ENCODE data around the gene TRAK1.
"Not testable (repeated sequence)": the region's sequence is repeated elsewhere in the genome, so short reads cannot be mapped to it uniquely, and the experiment has no call there.

Gene TRAK1

GRCh38 chr3:42090973-42091731 is at the start of gene TRAK1:
TSS of gene TRAK1 (plus strand) at chr3:42091357. CDS start at chr3:42091470, 113 bp downstream.
- no peak for DNase-seq (ENCODE audit: low read depth in 2 of 2)

- DNase-seq (ENCODE audit: low read depth in 2 of 2), result no peak
Observed at GRCh38 chr3:42042747-42043098, 48.4 kb upstream of the TRAK1 start.

GRCh38 chr3:42043099-42043813 is 47.9 kb upstream of the TRAK1 start:
- no peak for DNase-seq (ENCODE audit: low read depth in 2 of 2)

DNA sequence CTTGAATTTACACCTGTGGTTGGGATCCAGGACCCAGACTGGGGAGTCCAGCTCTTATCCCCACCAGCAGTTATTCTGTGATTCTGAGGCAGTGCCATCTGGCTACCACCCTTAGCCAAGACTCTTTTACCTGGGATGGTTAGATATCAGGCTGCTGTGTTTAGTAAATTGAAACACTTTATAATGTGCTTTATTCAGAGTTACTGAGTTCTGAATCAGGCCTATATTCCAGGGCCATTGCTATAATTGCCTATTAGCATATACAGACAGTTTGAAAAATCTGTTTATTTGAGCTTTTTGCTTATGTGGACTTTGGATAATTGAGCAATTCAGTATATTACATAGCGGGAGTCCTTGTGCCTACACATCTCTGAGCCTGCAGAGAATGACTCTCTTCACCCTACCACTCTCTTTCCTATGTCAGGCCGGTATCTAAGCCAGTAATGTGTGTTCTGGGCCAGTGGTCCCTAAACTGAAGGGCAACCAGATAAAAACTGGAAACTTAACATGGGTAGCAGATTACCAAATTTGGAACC is 45.4 kb upstream of the TRAK1 start:
- DNase-seq (ENCODE audit: low read depth in 2 of 2), result no peak

DNA sequence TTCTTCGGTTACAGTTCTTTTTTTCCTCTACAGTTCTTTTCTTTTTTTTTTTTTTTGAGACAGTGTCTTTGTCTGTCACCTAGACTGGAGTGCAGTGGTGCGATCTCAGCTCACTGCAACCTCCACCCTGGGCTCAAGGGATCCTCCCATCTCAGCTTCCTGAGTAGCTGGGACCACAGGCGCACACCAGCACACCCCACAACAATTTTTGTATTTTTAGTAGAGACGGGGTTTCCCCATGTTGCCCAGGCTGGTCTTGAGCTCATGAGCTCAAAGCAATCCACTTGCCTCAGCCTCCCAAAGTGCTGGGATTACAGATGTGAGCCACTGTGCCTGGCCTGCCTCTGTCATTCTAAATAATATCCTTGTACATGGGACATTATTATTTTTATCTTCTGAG is 42.6 kb upstream of the TRAK1 start:
- not testable (repeated sequence) for DNase-seq (ENCODE audit: low read depth in 2 of 2)

GRCh38 chr3:42050126-42050525 is 41.0 kb upstream of the TRAK1 start:
- no peak for DNase-seq (ENCODE audit: low read depth in 2 of 2)

- DNase-seq (ENCODE audit: low read depth in 2 of 2), result no peak
Observed at GRCh38 chr3:42051384-42052131, 39.6 kb upstream of the TRAK1 start.

DNA sequence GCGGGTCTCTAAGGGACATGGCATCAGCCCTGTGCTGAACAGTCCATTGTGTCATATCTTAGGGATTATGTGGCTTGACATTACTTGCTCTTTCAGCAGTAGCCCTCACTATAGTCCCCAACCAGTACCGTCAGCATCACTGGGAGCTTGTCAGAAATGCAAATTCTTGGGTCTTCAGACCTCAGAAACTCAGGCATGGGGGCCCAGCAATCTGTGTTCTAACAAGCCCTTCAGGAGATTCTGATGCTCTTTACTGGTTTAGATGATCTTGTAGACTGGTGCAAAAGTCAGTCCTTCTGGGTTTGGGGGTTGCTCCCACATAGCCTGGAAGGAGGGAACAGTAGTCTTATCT is 39.0 kb upstream of the TRAK1 start:
- DNase-seq (ENCODE audit: low read depth in 2 of 2), result no peak

DNA sequence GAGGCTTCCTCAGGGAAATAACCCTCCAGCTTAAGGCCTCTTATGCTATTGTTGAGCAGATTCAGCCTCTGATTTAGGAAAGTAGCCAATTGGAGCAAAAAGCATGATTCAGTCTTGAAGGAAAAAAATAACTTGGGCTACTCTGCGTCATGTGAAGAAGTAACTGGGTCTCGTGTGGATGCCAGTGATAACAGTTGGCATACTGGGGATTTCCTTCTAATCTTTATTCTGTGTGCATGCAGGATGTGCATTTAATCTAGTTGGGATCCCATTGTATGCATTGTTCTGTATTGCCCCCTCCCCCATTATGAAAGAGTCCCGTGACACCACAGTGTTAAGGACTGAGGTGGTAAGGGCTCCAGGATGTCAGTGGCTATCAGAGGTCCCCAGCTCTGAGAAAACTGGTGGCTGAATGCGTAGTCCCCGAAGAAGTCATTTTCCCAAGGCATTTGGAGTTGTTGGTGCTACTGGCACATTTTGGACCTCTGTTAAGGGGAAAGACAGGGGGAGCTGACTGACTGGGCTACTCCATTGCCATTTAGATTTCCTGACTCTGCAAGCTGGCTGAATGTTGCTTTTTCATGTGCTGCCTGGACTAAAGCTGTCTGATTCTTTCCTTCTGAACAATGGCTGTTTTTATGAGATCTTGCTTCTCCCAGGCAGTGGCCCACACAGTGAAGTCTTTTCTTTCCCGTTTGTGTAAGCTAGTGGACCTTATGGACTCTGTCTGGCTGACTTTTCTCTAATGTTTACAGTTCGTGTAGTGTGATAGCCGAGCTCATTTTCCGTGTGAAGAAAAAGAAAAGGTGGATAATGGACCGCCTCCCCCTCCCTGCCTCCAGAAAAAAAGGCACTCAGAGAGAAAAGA is 38.4 kb upstream of the TRAK1 start:
- DNase-seq (ENCODE audit: low read depth in 2 of 2), result no peak

- no peak for DNase-seq (ENCODE audit: low read depth in 2 of 2)
Observed at GRCh38 chr3:42053476-42053875, 37.7 kb upstream of the TRAK1 start.

GRCh38 chr3:42055291-42055690 is 35.9 kb upstream of the TRAK1 start:
- DNase-seq (ENCODE audit: low read depth in 2 of 2), result no peak

DNA sequence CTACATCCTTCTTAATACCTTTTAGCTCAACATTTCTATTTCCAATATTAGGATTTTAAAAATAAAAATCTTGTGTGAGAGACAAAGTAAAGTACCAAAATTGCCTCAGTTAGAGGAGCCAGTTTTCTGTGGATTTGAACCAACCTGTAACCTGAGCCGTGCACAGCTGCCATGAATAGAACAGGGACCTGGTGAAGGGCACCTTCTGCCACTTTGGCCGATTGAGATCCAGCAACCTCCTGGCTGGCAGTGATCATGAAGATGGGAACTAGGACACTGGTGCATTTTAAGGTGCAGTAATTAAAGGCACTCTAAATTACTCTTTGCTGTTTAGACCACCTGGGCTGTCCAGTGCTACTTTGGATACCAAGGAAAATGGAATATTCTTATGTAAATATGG is 34.3 kb upstream of the TRAK1 start:
- DNase-seq (ENCODE audit: low read depth in 2 of 2), result no peak

GRCh38 chr3:42057561-42058211 is 33.5 kb upstream of the TRAK1 start:
- no peak for DNase-seq (ENCODE audit: low read depth in 2 of 2)

- DNase-seq (ENCODE audit: low read depth in 2 of 2), result no peak
Observed at GRCh38 chr3:42061025-42061712, 30.0 kb upstream of the TRAK1 start.

DNA sequence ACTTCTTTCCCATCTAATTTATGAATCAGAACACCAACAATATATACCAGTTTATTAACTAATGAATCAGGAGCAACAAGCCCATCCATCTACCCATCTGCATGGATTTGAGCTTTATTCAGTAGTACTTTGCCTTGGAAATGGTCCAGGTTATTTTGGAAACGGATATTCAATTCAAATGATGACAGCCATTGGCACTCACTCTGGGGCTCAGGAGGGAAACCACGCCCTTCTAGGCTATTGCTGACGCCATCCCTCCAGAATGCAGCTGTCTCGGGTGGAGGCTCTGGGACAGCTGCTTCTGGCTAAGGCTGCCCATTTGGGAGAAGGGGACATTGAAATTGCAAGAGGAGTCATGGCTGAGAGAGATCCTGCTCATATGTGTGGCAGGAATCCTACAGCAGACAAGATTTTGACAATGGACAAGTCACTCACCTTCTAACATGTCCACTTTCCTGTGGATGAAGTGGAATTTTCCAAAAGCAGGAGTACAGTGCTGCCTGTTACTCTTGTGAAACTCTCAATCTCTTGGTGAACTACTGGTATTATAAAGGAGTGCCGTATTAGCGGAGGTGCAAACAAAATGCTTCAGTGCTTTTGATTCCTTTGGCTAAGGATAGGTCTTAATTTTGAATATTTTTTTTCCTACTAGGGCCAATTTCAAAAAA is 29.3 kb upstream of the TRAK1 start:
- DNase-seq (ENCODE audit: low read depth in 2 of 2), result no peak

- no peak for DNase-seq (ENCODE audit: low read depth in 2 of 2)
Observed at GRCh38 chr3:42062464-42062863, 28.7 kb upstream of the TRAK1 start.

DNA sequence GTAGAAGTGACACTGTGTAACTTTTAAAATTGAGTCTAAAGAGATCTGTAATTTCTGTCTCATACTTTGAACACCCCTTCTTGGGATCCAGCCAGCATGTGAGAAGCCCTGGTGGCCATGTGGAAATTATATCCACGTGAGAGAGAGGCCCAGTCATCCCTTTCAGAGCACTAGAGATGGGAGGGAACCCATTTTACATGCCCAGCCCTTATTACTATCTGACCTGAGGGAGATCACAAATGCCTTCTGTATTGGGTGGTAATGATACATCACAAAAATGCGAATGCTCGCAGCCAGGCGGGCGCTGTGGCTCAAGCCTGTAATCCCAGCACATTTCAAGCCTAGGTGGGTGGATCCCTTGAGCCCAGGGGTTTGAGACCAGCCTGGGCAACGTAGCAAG is 27.3 kb upstream of the TRAK1 start:
- DNase-seq (ENCODE audit: low read depth in 2 of 2), result no peak

DNA sequence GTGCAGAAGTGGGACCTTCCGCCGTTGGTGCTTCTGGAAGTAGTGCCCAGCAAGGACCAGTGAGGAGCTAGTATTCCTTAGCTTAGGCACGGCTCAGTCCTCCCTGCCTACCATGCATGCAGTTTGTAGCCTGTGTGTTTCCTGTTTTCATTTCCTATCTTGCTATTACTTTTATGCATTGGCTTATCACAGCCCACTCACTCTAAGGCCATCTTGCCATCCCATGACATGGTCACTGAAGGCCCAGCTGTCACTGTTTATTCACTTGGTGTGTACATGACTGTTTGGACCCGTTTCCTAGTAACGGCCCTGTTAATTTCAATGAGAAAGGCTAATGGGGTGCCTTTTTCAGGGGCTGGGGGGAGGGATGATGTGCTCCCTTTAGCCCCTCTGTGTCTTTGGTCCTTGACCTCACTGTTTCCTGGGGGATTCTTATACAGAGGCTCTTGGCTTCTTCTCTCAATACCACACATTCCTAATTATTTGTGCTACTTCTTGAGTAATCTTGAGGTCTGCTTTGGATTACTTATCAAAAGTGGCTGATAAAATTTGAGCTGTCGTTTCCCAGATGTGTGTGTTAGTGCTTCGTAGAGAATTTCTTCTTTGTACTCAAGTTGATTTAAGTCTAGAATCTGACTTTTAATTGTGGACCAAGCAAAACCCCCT is 24.5 kb upstream of the TRAK1 start:
- DNase-seq (ENCODE audit: low read depth in 2 of 2), result no peak

DNA sequence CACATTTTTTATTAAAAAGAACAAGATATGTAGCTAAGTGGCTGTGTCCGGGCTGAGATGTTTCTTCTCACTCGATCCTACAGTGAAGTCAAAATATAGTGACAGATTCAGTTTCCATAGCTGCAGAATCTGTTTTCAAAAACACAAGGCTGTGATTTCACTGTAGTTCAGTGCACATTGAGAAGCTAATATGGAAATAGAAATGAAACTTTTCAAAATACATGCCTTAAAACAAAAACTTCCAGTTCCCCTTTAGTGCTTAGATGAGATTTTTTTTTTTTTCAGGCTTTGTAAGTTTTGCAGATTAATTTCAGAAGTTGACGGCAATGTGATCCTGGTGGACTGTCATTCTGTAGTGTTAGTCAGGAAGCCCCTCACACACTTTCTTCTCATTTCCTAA is 23.8 kb upstream of the TRAK1 start:
- no peak for DNase-seq (ENCODE audit: low read depth in 2 of 2)

All from activated CD8-positive, alpha-beta memory T cell treated with anti-CD3 and anti-CD28 coated beads for 4 hours (primary cell).